GM11168 (cell line): ENCODE data around the gene HIP1R.

Experiments
- in situ Hi-C: fragments of 300-500 bp; cut with MboI; formaldehyde crosslinking; loops from one replicate; pipeline ENCODE4 v1.12.0; 2022; ENCODE audit warnings: low sequenced_read_pairs; ENCODE audit not compliant: unreplicated experiment

The HIP1R gene

DNA sequence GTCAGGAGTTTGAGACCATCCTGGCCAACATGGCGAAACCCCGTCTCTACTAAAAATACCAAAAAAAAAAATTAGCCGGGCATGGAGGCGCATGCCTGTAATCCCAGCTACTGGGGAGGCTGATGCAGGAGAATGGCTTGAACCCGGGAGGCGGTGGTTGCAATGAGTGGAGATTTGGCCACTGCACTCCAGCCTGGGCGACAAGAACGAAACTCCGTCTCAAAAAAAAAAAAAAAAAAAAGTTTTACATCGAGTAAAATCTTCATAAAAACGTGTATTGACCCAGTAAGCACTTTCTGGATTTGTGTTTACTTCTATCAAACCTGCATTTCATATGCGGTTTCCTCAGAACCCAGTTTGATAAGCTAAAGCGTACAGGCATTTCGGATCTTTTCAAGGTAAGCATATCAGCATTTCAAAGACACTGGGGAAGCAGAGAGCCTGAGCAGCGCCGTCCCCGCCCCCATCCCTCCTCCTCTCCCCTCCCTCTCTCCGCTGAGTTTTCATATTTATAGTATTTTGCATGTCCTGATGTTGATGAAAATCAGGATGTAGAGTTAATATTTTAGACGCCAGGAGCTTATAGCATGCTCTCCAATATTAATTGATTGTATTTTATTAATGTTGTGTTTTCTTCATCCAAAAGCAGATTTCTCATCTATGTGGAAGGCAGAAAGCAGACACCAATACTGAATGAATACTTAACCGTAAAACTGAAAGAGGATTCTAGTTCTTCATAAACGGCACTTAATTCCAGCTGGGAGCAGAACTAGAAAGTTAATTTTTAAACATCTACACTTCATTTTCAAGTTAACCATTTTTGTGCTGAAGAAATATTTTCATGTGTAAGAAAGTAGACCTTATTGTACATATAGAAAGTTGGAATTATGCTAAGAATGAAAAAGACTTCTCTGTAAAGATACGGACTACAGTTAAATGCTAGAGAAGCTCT is 9.2 kb upstream of the HIP1R start:
- in situ Hi-C loops: no loop called here

DNA sequence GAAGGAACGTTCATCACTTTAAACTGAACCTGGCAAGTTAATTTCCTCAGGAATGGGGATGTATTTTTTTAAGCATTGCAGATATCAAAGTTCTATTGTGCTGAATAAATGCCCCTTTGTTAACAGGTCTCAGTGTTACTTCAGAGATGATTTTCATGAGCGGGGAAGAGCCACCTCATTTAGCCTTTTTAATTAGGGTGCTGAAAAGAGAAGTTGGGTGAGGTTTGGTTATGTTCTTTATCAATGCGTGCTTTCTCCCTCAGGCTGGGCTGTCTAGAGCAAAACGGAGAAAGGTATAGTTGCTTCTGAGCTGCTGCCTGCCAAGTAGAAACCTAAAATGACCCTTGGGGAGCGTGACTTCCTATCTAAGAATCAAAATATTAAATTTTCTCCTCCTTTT is 8.0 kb upstream of the HIP1R start:
- in situ Hi-C loops: no loop called here

DNA sequence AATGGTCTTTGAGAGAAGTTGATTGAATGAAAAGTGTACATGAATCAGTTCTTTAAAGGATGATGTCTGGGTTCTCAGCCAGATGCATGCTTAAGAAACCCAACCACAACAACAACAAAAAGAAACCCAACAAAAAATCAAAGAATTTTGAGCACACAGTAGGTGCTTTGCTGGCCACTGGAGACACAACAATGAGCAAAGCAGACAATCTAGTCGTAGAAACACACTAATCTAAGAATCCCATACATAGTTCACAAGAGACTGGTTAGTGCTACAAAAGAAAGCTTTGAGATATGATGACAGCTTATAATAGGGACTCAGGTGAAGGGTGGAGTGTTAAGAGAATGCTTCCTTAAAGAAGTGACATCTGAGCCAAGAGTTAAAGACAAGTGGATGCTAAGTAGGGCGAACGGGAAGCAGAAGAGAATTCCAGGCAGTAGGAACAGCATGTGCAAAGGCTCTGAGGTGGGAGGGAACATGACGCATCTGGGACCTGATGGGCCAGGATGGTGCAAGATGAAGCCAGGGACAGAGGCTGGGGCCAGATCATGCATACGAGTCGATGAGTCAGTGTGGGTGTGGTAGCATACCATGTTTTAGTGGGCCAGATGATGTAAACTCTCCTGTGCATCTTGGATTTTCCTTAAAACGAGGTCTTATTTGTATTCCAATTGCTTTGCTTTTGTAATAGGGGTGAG is 4.6 kb upstream of the HIP1R start:
- in situ Hi-C loops: no loop called here

DNA sequence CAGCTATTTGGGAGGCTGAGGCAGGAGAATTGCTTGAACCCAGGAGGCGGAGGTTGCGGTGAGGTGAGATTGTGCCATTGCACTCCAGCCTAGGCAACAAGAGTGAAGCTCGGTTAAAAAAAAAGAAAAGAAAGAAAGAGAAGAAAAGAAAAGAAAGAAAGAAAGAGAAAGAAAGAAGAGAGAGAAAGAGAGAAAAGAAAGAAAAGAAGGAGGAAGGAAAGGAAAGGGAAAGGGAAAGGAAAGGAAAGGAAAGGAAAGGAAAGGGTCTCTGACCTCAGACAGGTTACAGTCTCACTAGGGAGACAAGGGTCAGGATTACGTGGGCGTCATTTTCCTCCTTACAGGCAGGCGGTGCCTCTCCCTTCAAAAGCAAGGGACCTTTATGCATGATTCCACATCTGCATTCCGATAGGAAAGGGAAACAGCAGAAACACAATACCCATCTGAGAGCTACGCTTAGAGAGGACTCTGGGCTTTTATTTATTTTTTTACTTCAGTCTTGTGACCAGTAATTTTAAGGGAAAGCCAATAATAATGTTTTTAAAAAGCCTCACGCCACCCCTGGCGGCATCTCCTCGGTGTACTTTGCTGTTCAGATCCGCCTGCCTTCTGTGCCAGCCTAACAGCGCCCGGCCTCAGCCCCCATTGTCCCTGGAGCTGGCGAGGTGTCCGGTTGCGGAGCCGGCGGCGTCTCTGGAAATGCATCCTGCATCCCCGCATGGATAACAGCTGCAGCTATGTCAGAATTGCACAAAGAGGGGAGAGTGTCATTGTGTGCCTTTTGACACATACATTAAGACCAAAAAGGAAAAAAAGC is 945 bp upstream of the HIP1R start:
- in situ Hi-C loops: no loop called here

DNA sequence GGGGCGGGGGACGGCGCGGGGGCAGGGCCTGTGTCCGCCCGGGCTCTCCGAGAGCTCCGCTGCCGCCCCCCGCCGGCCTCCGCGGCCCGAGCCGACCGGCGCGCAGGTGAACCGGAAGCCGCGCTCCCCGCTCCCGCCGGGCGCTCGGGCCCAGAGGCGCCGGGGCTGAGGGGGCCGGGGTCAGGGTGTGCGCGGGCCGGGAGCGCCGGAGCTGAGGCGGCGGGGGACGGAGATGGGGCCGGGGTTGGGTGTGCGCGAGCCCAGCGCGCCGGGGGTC is 431 bp downstream of the HIP1R start:
- in situ Hi-C loops: no loop called here

DNA sequence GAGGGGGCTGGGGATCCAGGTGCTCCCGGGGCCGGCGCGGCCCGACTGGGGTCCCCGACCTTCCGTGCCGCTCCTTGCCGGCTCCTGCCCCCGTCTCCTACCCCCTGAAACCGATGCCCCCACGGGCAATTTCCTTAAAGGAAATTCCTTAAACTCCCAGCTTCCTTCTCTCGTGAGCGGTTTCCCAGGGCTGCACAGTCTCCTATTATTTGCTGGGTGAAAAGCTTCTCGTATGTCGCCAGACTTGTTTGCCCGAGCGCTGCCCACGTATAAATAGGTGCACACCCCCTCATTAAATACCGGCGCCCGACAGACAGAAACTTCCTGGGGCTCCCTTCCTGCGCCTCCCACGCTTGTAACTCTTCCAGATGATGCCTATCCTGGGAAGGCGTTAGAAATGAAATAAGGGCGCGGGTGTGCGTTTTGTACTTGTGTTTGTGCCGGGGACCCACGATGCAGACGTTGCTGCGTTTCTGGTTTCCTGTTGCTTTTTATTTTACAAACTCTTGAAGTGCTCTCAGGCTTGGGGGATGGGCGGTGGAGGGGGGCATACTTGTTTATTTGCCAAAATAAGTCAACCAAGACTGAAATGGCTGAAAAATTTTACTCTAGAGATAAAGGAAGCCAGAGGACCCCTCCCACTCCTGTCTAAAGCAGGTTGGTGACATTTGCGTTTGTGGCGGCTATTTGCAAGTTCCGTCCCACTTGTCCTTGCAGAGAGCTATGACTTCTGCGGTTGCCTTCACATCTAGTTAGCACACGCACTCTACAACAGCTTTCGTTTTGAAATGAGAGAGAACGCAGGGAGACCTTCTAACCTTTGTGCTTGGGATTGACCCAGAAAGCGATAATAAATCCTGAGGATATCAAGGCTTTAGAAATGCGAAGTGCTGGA is 1.0 kb downstream of the HIP1R start:
- in situ Hi-C loops: no loop called here

DNA sequence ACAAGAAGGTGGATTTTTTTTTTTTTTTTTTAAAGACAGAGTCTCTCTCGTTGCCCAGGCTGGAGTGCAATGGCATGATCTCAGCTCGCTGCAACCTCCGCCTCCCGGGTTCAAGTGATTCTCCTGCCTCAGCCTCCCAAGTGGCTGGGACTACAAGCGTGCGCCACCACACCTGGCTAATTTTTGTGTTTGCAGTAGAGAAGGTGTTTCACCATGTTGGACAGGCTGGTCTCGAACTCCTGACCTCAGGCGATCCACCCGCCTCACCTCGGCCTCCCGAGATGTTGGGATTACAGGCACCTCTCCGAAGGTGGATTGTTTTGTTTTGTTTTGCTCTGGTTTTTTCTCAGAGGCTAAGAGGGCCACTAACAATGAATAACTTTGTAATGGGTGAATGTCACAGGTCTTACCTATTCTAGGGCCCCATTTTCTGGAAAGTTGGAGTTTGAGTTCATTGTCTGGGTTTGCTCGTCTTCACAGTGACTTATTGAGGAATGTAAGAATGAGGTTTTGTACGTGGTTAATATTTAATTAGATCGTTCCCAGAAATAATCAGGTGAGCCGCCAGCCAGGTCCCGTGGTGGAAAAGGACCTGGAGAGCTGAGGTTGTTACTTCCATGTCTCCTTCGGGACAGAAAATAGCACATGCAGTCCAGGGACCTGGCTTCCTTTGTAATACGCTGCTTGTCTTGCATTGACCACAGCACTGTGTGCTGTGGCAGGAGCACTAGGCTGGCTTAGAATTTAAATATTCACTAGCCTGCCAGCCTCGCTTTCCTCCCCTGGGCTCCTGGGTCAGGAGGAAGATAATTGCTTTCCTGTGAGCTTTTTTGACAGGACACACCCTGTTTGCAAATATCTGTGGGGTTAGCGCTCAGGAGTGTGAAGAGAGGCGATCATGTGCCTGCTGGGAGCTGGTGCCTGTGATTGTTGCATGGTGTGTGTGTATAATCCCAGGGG is 2.3 kb downstream of the HIP1R start:
- in situ Hi-C loops: no loop called here

DNA sequence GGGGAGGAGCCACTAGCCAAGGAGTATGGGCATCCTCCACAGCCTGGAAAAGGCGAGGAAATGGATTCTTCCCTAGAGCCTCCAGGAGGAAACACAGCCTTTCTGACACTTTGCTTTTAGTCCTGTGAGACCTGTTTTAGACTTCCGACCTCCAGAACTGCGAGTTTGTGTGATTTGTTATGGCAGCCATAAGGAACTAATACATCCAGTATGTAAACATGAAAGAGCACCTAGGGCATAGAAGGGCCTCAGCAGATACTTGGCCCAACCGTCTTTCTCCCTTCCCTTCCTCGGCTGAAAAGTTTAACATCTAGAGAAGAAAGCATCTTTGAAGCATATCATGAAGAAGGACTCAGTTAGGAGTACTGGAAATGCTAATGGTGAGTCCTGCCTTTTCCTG is 3.6 kb downstream of the HIP1R start:
- in situ Hi-C loops: no loop called here

DNA sequence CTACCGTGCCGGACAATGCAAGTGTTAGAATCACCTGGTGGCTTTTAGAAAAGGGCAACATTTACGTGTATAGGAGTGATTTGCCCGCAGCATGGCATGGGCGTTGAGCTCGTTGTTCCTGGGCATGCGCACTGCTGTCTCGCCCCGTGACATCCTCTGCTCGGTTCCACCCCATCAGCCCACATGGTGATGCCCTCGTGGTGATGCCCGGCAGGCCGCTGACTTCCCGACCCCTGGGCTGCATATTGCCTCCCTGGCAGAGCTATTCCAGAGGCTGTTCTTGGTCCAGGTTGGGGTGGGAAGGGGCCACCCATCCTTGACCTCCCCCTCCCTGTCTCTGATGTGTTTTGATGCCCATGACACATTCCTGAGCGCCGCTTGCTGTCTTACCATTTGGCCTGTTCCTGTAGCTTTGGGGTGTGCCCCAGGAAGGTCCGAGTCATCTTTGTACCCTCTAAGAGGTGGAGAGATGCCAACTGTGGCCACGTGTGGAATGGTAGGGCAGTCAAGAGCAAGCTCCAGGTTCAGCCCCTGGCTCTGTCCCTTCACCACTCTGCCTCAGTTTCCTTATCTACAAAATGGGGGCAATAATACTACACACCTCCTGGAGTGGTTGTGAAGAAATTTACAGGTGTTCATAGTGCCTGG is 4.8 kb downstream of the HIP1R start:
- in situ Hi-C loops: no loop called here

DNA sequence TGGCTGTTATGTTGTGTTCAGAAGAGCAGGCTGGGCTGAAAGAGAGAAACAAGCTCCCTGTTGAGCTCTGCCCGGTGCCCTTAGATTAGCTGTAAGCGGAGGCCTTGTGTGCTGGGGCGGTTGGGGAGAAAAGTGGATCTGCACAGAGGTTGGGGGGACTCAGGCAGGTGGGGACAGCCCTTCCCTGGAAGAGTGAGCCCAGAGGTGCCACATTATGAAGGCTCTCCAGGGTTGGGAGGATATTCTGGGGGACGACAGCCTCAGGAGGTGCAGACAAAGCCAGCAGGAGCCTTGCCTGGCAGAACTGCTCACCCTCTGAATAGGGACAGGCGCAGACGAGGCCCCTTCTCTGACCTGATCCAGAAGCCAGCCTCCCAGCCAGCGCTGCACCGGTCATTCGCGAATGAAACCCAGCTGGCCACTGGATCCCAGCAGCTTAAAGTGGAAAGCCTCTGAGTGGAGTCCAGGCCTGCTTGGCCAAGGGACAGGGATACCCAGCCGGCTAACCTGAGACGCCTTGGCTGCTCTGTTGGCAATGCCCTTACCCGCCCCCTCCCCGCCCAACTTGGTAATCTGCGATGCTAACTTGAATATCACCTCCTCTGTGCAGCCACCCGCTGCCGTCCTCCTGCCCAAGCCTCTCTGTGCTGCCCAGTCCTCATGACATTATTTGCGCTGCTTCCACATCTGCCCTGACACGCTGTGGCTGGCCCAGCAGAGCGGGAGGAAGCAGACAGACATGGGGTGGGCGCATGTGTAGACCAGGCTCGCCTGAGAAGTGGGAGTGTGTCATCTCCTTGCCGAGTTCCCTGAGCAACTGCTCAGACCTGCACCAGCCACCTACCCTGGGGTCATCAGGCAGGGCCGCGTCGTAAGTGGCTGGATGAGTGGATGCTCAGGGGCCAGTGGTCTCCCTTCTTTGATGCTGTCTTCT is 5.6 kb downstream of the HIP1R start:
- in situ Hi-C loops: no loop called here

DNA sequence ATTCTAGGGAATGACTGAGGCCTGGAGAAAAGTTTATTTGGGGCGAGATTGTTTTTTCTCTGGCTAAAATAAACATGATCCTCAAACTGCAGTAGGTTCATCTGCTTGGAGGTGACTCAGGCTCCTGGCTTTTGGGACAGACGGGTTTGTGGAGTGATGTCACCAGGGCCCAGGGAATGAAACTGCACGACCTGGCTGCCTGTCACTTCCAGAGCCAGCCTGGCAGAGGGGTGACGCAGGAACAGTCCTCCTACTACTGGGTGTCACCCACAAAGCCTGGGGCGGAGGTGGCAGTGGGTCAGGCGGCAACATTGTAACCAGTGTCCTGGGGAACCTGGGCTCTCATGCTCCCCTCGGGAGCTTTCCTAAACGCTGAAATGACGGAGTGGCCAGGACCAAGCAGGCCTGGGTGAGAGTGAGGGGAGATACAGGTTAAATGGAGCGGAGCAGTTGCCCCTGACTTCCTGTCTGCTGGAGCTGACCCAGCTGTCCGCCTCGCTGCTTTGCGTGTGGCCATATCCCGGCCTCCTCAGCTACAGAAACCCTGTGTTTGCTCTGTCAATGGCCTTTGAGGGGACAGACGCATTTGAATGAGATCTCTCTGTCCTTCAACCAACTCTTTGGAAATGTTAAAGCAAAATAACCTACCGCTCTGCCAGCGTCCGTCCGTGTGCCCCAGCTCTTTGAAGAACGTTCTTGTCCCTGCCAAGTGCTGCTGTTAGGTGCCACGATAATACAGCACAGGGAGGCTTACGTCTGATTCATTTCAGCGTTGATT is 6.5 kb downstream of the HIP1R start:
- in situ Hi-C loops: no loop called here

DNA sequence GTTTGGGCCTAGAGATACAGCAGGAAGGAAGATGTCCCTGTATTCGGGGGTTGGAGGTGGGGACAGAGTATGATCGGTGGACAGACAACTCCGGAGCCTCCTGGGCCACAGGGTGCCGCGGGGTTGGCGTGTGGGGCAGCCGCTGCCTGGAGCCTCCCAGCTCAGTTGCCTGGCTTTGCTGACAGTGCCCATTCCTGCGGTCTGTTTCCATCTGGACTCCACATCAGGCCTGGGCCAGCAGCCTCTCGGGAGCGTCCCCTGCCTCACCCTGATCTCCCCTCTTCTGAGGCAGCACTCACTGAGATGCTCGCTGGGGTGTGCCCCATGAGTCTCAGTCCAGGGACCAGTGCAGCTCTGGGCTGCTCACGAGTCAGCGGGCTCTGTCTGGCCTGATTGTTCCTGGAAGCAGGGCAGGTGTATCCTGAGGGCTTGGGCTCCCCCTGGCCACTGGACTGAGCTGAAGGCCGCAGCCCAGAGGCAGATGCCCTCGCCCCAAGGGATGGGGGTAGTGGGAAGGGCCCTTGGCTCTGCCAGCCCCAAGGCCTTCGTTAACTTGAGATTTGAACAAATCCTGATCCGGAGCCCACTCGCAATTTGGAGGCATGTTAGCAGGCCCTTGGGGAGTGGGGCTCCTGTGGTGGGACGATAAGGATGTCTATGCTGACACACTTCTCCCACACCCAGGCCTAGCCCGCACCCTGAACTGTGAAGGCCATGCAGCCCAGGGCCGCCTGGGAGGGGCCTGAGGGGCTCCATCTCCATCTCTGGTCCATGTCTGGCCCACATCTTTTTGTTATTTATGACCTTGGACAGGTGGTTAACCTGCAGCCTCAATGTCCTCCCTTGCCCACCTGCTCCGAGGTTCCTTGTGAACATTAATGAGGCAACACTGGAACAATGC is 7.5 kb downstream of the HIP1R start:
- in situ Hi-C loops: no loop called here

DNA sequence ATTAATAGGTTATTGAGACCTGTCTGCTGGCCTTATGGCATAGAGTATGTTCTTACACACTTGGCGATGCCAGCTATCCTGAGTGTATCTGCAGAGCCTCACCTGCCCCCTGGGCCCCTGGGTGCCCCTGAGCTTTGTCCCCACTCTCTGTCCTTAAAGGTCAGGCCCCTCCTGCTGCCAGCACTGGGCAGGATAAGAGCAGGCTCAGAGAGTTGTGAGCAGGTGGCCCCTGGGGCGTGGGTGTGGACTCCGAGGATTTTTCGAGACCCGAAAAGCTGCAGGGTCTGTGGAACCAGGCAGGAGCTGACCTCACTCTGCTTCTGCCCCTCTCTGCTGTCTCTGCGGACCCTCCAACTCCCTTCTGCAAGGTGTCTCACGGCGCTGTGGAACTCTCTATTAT is 8.2 kb downstream of the HIP1R start:
- in situ Hi-C loops: no loop called here

DNA sequence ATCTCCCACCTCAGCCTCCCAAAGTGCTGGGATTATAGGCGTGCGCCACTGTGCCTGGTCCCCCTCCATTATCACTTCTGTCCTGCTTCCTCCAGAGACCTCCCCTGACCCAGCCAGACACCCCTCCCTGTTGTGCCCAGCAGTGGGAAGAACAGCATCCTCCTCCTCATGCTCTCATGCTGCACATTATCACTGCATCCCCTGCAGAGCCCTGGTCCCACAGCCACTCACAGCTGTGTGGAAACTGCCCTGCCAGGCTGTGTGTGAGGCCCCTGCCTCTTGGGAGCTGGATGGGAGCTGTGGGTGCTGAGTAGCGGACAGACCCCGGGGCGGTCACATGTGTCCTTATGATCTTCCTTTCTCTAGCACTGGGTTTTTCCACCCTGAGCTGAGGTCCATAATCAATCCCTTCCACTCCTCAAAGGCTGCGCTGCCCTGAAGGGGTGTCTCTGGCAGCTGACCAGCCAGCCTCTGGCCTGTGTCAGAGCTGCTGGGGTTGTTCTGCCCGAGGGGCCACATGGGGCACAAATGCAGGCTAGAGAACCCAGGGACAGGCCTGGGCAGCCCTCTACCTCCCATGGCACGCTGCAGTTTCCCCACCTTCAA is 9.2 kb downstream of the HIP1R start:
- in situ Hi-C loops: no loop called here
